GM23338 (cell line): ENCODE results near the gene ADCY4. TPM values are rescaled to one million over a fixed set of nuclear protein-coding genes. Genes with fewer than 3 reads are reported as not detected.

ENCODE experiments used
- ATAC-seq: fragments of 200-7000 bp; cut with Tn5 transposase; 3 replicates; pipeline ENCODE4 v1.9.1; 2020
- DNase-seq: peaks from one replicate; pipeline ENCODE4 v3.0.0-alpha.2; 2015; ENCODE audit warnings: low spot score
- H2AFZ ChIP-seq: fragments of 200-600 bp; sonication (generic); 2 replicates; pipeline ENCODE4 v1.8.0; 2016; ENCODE audit warnings: antibody characterized with exemption, mild to moderate bottlenecking, moderate library complexity
- H3F3A ChIP-seq: fragments of 200-600 bp; sonication (generic); replicated peaks from 2 replicates; pipeline ENCODE4 v1.8.0; 2017; ENCODE audit warnings: antibody characterized with exemption, mixed run types, low read depth
- H3K27ac ChIP-seq: fragments of 200-600 bp; sonication (generic); 2 replicates; pipeline ENCODE4 v1.6.1; 2016; ENCODE audit warnings: low read depth
- H3K27me3 ChIP-seq: fragments of 200-600 bp; sonication (generic); 2 replicates; pipeline ENCODE4 v1.8.0; 2016; ENCODE audit warnings: mild to moderate bottlenecking, mixed run types, moderate library complexity; ENCODE audit not compliant: insufficient read depth
- H3K36me3 ChIP-seq: fragments of 200-600 bp; sonication (generic); 2 replicates; pipeline ENCODE4 v1.8.0; 2016; ENCODE audit warnings: mild to moderate bottlenecking; ENCODE audit not compliant: insufficient read depth
- H3K4me1 ChIP-seq: fragments of 200-600 bp; sonication (generic); 2 replicates; pipeline ENCODE4 v1.8.0; 2016; ENCODE audit warnings: mild to moderate bottlenecking, moderate library complexity; ENCODE audit not compliant: insufficient read depth
- H3K4me2 ChIP-seq: fragments of 200-600 bp; sonication (generic); 2 replicates; pipeline ENCODE4 v1.7.1; 2017; ENCODE audit warnings: mixed run types
- H3K4me3 ChIP-seq: fragments of 200-600 bp; sonication (generic); 2 replicates; pipeline ENCODE4 v1.6.1; 2016; ENCODE audit warnings: mixed run types
- H3K79me2 ChIP-seq: fragments of 200-600 bp; sonication (generic); replicated peaks from 2 replicates; pipeline ENCODE4 v1.8.0; 2017; ENCODE audit warnings: mild to moderate bottlenecking; ENCODE audit not compliant: insufficient read depth
- H3K9me2 ChIP-seq: fragments of 200-600 bp; sonication (generic); 2 replicates; pipeline ENCODE4 v1.8.0; 2017; ENCODE audit not compliant: insufficient read depth
- H4K20me1 ChIP-seq: fragments of 200-600 bp; sonication (generic); replicated peaks from 2 replicates; pipeline ENCODE4 v1.8.0; 2017; ENCODE audit warnings: mild to moderate bottlenecking; ENCODE audit not compliant: insufficient read depth
- H3K27ac Mint-ChIP-seq: 2 replicates; pipeline ENCODE4 v1.8.0; 2020; ENCODE audit warnings: inconsistent platforms, mild to moderate bottlenecking, moderate library complexity, mixed read lengths
- H3K27me3 Mint-ChIP-seq: 3 replicates; pipeline ENCODE4 v1.8.0; 2022; ENCODE audit warnings: low read depth, mild to moderate bottlenecking, moderate library complexity, mixed read lengths, inconsistent platforms; ENCODE audit not compliant: insufficient read depth, poor library complexity
- H3K36me3 Mint-ChIP-seq: 3 replicates; pipeline ENCODE4 v1.8.0; 2021; ENCODE audit warnings: low read depth, mild to moderate bottlenecking, inconsistent platforms, moderate library complexity, mixed read lengths
- H3K4me1 Mint-ChIP-seq: 3 replicates; pipeline ENCODE4 v1.8.0; 2020; ENCODE audit warnings: mild to moderate bottlenecking, inconsistent platforms, mixed read lengths
- H3K4me3 Mint-ChIP-seq: 3 replicates; pipeline ENCODE4 v1.8.0; 2021; ENCODE audit warnings: moderate library complexity, mild to moderate bottlenecking, inconsistent platforms, mixed read lengths
- H3K9me3 Mint-ChIP-seq: 3 replicates; pipeline ENCODE4 v1.8.0; 2020; ENCODE audit warnings: moderate library complexity, mild to moderate bottlenecking, inconsistent platforms, mixed read lengths
- CTCF ChIP-seq, 2 experiments: fragments of 200-600 bp in 1 of 2; sonication (generic) in 1 of 2; conservative IDR thresholded peaks; 2 replicates each; pipeline versions ENCODE4 v1.5.1 to v1.6.1; 2016 to 2017; ENCODE audit warnings: antibody characterized with exemption in 2 of 2, low read depth in 2 of 2, mild to moderate bottlenecking in 2 of 2, moderate library complexity in 1 of 2
- EZH2phosphoT487 ChIP-seq: fragments of 200-600 bp; sonication (generic); IDR thresholded peaks from one replicate; pipeline ENCODE4 v1.8.1; 2018; ENCODE audit warnings: antibody characterized with exemption; ENCODE audit not compliant: unreplicated experiment
- JUNB ChIP-seq: IDR thresholded peaks from one replicate; pipeline ENCODE4 v1.6.1; 2016; ENCODE audit warnings: antibody characterized with exemption; ENCODE audit not compliant: unreplicated experiment
- POLR2AphosphoS5 ChIP-seq: IDR thresholded peaks from 2 replicates; pipeline ENCODE4 v1.6.1; 2016; ENCODE audit warnings: antibody characterized with exemption, low read depth
- ZNF114 ChIP-seq: fragments of 250-450 bp; sonication (Bioruptor Pico); IDR thresholded peaks from 2 replicates; pipeline ENCODE4 v1.5.0; 2020; ENCODE audit warnings: mild to moderate bottlenecking, moderate library complexity
- ZNF331 ChIP-seq: fragments of 250-450 bp; sonication (Bioruptor Pico); IDR thresholded peaks from 2 replicates; pipeline ENCODE4 v1.5.0; 2020; ENCODE audit warnings: low read depth, mild to moderate bottlenecking, moderate library complexity
- polyA plus RNA-seq: library from polyadenylated mRNA; unstranded; fragments of >200 nt; fragmentation: Nextera tagmentation; extraction: Ambion mirVana; gene quantifications from 2 replicates; pipeline ENCODE4 v1.2.1, GENCODE V29; 2016
- total RNA-seq: library from RNA; depleted of rRNA; stranded (reverse); fragments of >200 nt; shearing (Covaris generic); gene quantifications from 2 replicates; pipeline ENCODE4 v1.2.3, GENCODE V29; 2014

ADCY4 gene
- total and polyA plus RNA-seq, 2 experiments from 2014 or later = 0.10 to 0.40 TPM

GRCh38 chr14:24297190-24297964 lies 37.5 kb downstream of the ADCY4 start (continued):
- TF ChIP-seq CTCF (conservative IDR thresholded peaks at IDR 0.05; ENCODE audit: low read depth in 2 of 2) = peak; percentile 56 to 70

DNA sequence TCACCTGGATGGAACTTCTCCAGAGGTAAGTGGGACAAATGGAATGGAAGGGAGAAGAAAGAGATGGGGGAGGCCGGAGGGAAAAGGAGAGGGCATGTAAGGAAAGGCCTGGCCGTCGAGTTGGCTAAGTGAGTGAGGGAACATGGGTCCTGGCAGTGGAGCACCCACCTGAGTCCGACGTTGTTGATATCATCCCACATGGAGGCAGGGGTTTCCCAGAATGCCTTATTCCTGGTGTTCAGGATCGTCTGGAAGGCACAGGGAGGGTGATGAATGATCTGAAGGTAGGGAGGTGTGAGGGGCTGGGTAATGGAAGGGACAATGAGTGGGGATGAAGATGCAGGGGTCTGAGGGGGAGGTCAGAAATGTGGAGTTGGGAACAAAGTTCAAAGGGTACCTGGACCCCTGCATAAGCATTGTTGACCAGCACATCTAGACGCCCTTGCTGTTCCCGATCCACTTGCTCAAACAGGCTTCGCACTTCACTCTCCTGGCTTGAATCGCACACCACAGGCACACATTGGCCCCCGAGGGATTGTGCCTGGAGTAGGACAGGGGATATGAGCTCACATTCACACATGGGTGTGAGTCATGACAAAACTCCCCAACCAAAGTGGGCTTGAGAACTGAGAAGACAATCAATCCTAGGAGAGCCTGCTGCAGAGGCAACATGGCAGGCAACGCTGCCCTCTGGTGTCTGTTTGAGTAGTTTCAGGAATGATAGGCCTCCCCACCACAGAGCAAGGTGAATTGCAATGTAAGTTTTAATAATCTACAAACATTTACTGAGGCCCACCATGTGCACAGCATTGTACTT lies 38.3 kb downstream of the ADCY4 start:
- Histone ChIP-seq H3K79me2 (peaks cover 13% of the 10 kb centered on the region), H3K4me2 (no peak overlapping the region), H3K4me3 (no peak overlapping the region), H3K27ac (no peak overlapping the region), H3K9me2 (no peaks in the 10 kb centered on the region), H4K20me1 (peaks cover 12% of the 10 kb centered on the region; the same call in 1 of the 2 replicates), H3K4me1 (peaks cover 16% of the 10 kb centered on the region; the same call in 1 of the 2 replicates), H3K27me3 (no peaks in the 10 kb centered on the region), H3K36me3 (no peaks in the 10 kb centered on the region; the same call in 1 of the 2 replicates), H2AFZ (no peak overlapping the region), H3F3A (peaks cover 7% of the 10 kb centered on the region)
- Mint-ChIP-seq H3K4me1 (peaks cover 21% of the 10 kb centered on the region), H3K27me3 (peaks cover 13% of the 10 kb centered on the region), H3K36me3 (peaks cover 9% of the 10 kb centered on the region; the same call in 2 of the 3 replicates), H3K4me3 (no peak overlapping the region; the same call in 2 of the 3 replicates), H3K9me3 (peaks cover 2% of the 10 kb centered on the region; the same call in 1 of the 3 replicates), H3K27ac (peak overlapping the region; percentile 26; the same call in 1 of the 2 replicates)
- peak; percentile 84 for DNase-seq
- ATAC-seq = peak; percentile 63
- TF ChIP-seq CTCF (conservative IDR thresholded peaks at IDR 0.05; ENCODE audit: low read depth in 2 of 2) = peak; percentile 79 to 86
- TF ChIP-seq JUNB = no peak

GRCh38 chr14:24293525-24293924 lies 41.3 kb downstream of the ADCY4 start:
- H4K20me1 ChIP-seq = peaks cover 5% of the 10 kb centered on the region; the same call in 1 of the 2 replicates
- no peak overlapping the region for H3K27ac ChIP-seq
- peaks cover 8% of the 10 kb centered on the region for H3K4me1 Mint-ChIP-seq
- DNase-seq (no peak), ATAC-seq (no peak)
- H3K9me2 ChIP-seq = no peaks in the 10 kb centered on the region
- H3K4me1 ChIP-seq = peaks cover 1% of the 10 kb centered on the region; the same call in 1 of the 2 replicates
- H3F3A ChIP-seq = peaks cover 7% of the 10 kb centered on the region; the same call in 1 of the 2 replicates
- no peak overlapping the region for H3K4me3 Mint-ChIP-seq
- H3K36me3 Mint-ChIP-seq = peaks cover 5% of the 10 kb centered on the region; the same call in 2 of the 3 replicates
- no peaks in the 10 kb centered on the region for H3K27me3 ChIP-seq
- no peak overlapping the region for H3K4me2 ChIP-seq
- H3K27ac Mint-ChIP-seq = no peak overlapping the region
- H3K4me3 ChIP-seq = no peak overlapping the region
- no peaks in the 10 kb centered on the region; the same call in 1 of the 2 replicates for H3K79me2 ChIP-seq
- H3K27me3 Mint-ChIP-seq = peaks cover 3% of the 10 kb centered on the region
- TF ChIP-seq ZNF331 (CRISPR knock-in tag) (no peak), EZH2phosphoT487 (no peak), ZNF114 (CRISPR knock-in tag) (no peak), JUNB (no peak), POLR2AphosphoS5 (no peak)
- H2AFZ ChIP-seq = no peak overlapping the region
- H3K9me3 Mint-ChIP-seq = no peaks in the 10 kb centered on the region
- H3K36me3 ChIP-seq = no peaks in the 10 kb centered on the region; the same call in 1 of the 2 replicates
